Transverse colon (tissue), 4 donors: Measurements from ENCODE around the gene INO80E.
"Not testable (repeated sequence)": the region's sequence is repeated elsewhere in the genome, so short reads cannot be mapped to it uniquely, and the experiment has no call there.

Source experiments
- POLR2AphosphoS5 ChIP-seq, 3 donors: sonication (generic); formaldehyde crosslinking; IDR thresholded peaks; one replicate each; pipeline ENCODE4 v1.6.1; 2016; ENCODE audit warnings: antibody characterized with exemption in 3 of 3
- TF ChIP-seq, protein P1 (sequence below), 5 experiments: fragments of 200-600 bp in 3 of 5; fragments of 450-650 bp in 2 of 5; sonication (generic) in 3 of 5; IDR thresholded peaks; 1 replicate in 2 of 5; 2 replicates in 3 of 5; pipeline ENCODE4 v1.5.1; 2016 to 2017; ENCODE audit warnings: antibody characterized with exemption in 5 of 5, inconsistent platforms in 3 of 5, mild to moderate bottlenecking in 2 of 5, moderate library complexity in 1 of 5

- TF ChIP-seq, protein P1, sequence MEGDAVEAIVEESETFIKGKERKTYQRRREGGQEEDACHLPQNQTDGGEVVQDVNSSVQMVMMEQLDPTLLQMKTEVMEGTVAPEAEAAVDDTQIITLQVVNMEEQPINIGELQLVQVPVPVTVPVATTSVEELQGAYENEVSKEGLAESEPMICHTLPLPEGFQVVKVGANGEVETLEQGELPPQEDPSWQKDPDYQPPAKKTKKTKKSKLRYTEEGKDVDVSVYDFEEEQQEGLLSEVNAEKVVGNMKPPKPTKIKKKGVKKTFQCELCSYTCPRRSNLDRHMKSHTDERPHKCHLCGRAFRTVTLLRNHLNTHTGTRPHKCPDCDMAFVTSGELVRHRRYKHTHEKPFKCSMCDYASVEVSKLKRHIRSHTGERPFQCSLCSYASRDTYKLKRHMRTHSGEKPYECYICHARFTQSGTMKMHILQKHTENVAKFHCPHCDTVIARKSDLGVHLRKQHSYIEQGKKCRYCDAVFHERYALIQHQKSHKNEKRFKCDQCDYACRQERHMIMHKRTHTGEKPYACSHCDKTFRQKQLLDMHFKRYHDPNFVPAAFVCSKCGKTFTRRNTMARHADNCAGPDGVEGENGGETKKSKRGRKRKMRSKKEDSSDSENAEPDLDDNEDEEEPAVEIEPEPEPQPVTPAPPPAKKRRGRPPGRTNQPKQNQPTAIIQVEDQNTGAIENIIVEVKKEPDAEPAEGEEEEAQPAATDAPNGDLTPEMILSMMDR (IDR thresholded peaks at IDR 0.05) = not testable (repeated sequence)
- TF ChIP-seq POLR2AphosphoS5 (IDR thresholded peaks at IDR 0.05) = not testable (repeated sequence)
These were observed 36.2 kb upstream of the INO80E start for GRCh38 chr16:29959821-29960220.
